Activated CD4-positive, CD25-positive, alpha-beta regulatory T cell (primary cell): ENCODE measurements around the gene HSPA2.
"Not testable (repeated sequence)": the region's sequence is repeated elsewhere in the genome, so short reads cannot be mapped to it uniquely, and the experiment has no call there.

Experiments
- DNase-seq, 4 experiments: peaks; one replicate each; lab custom pipeline; 2025; lab: John Stamatoyannopoulos, UW

HSPA2 gene

GRCh38 chr14:64561631-64562030, 21.1 kb downstream of the HSPA2 start:
- DNase-seq: no peak

- DNase-seq: no peak
Observed at GRCh38 chr14:64562436-64562835, 21.9 kb downstream of the HSPA2 start.

- DNase-seq: no peak
Observed at GRCh38 chr14:64563696-64564095, 23.2 kb downstream of the HSPA2 start.

GRCh38 chr14:64566651-64567122, 26.1 kb downstream of the HSPA2 start:
- DNase-seq: no peak

- DNase-seq: no peak
Observed at GRCh38 chr14:64569138-64569631, 28.6 kb downstream of the HSPA2 start.

- not testable (repeated sequence) for DNase-seq
Observed at GRCh38 chr14:64569646-64570045, 29.1 kb downstream of the HSPA2 start.

GRCh38 chr14:64572386-64573104, 32.0 kb downstream of the HSPA2 start:
- DNase-seq: no peak

GRCh38 chr14:64573109-64573508, 32.6 kb downstream of the HSPA2 start:
- no peak for DNase-seq

GRCh38 chr14:64574371-64575107, 34.0 kb downstream of the HSPA2 start:
- DNase-seq: no peak

- DNase-seq: no peak
Observed at GRCh38 chr14:64577211-64577610, 36.7 kb downstream of the HSPA2 start.

GRCh38 chr14:64580467-64580866, 39.9 kb downstream of the HSPA2 start:
- DNase-seq: no peak

GRCh38 chr14:64581363-64581762, 40.8 kb downstream of the HSPA2 start:
- no peak for DNase-seq

- no peak for DNase-seq
Observed at GRCh38 chr14:64581817-64582216, 41.3 kb downstream of the HSPA2 start.

- no peak for DNase-seq
Observed at GRCh38 chr14:64584190-64584589, 43.6 kb downstream of the HSPA2 start.

GRCh38 chr14:64591809-64592208, 51.3 kb downstream of the HSPA2 start:
- no peak for DNase-seq
